Kidney (tissue), 14 donors: ENCODE data around the gene CLEC3B. TPM values are rescaled to one million over a fixed set of nuclear protein-coding genes. Genes with fewer than 3 reads are reported as not detected.
"Not testable (repeated sequence)": the region's sequence is repeated elsewhere in the genome, so short reads cannot be mapped to it uniquely, and the experiment has no call there.

ENCODE experiments used
- DNase-seq, 5 donors: peaks; one replicate each; pipeline ENCODE4 v3.0.0-alpha.2; 2013 to 2020
- FAIRE-seq: peaks from 2 replicates; lab custom pipeline; 2012; peaks lifted over from hg19 to GRCh38; lab: Jason Lieb, UNC
- H3K27ac ChIP-seq, 2 donors: one replicate each; pipeline ENCODE4 v1.7.0; 2013; ENCODE audit warnings: low read depth in 2 of 2, low read length in 2 of 2, inconsistent platforms in 1 of 2
- H3K27me3 ChIP-seq: one replicate; pipeline ENCODE4 v1.7.1; 2013; ENCODE audit warnings: low read length, inconsistent platforms; ENCODE audit not compliant: control insufficient read depth, insufficient read depth
- H3K36me3 ChIP-seq, 3 donors: one replicate each; pipeline versions ENCODE4 v1.7.0 to v1.7.1; 2013; ENCODE audit warnings: low read length in 3 of 3, control low read depth in 1 of 3, inconsistent platforms in 1 of 3; ENCODE audit not compliant: insufficient read depth in 3 of 3, control insufficient read depth in 2 of 3
- H3K4me1 ChIP-seq, 3 donors: one replicate each; pipeline versions ENCODE4 v1.7.0 to v1.7.1; 2013; ENCODE audit warnings: low read length in 3 of 3, inconsistent platforms in 1 of 3, low read depth in 1 of 3; ENCODE audit not compliant: control insufficient read depth in 2 of 3, insufficient read depth in 2 of 3
- H3K4me3 ChIP-seq, 3 donors: one replicate each; pipeline versions ENCODE4 v1.7.0 to v1.8.1; 2013; ENCODE audit warnings: low read length in 3 of 3, control low read depth in 1 of 3, inconsistent platforms in 1 of 3
- H3K9ac ChIP-seq, 3 donors: one replicate each; pipeline versions ENCODE4 v1.7.0 to v1.7.1; 2013; ENCODE audit warnings: low read length in 3 of 3, control low read depth in 1 of 3, inconsistent platforms in 1 of 3
- H3K9me3 ChIP-seq, 3 donors: one replicate each; pipeline versions ENCODE4 v1.7.0 to v1.7.1; 2013; ENCODE audit warnings: low read length in 3 of 3, control low read depth in 1 of 3, inconsistent platforms in 1 of 3; ENCODE audit not compliant: control insufficient read depth in 2 of 3, insufficient read depth in 1 of 3
- CTCF ChIP-seq: IDR thresholded peaks from 3 replicates; pipeline ENCODE4 v1.5.1; 2012; ENCODE audit warnings: mild to moderate bottlenecking, moderate library complexity, borderline replicate concordance; ENCODE audit not compliant: insufficient read depth; ENCODE audit errors: extremely low read depth
- intact Hi-C: fragments of 100-400 bp; cut with DNase I; formaldehyde crosslinking; loops from one replicate; pipeline ENCODE4 v1.11.1; 2022
- polyA plus RNA-seq: library from polyadenylated mRNA; stranded (reverse); fragments of 350-450 nt; fragmentation: Illumina TruSeq; extraction: RNeasy Lipid Tissue Mini Kit (QIAGEN cat#74804); gene quantifications from one replicate; pipeline ENCODE4 v1.2.3, GENCODE V29; 2014; ENCODE audit warnings: low read depth, low replicate concordance; ENCODE audit not compliant: insufficient read depth
- total RNA-seq: library from RNA; stranded (reverse); fragmentation: NEBNext Ultra II Directional; extraction: Animal tissue kit (Norgen Biotek cat#: 25700); gene quantifications from one replicate; pipeline ENCODE4 v1.2.1, GENCODE V29; 2021
- donor health status: control.
- donor health status: control.
- donor health status: control.
- donor health status: control.
- donor health status: control.
- donor health status: DM: yes; HTN: yes; CAD: no.
- donor health status: Normal renal cell carcinoma (clear cell type).

CLEC3B gene
- total and polyA plus RNA-seq, 2 donors from 2014 or later: 45.3 to 284 TPM

GRCh38 chr3:45075821-45076625 lies 49.9 kb downstream of the CLEC3B start:
- FAIRE-seq (no peak), DNase-seq (no peak)
- Histone ChIP-seq H3K9me3 (peaks cover 0 to 3% (median 0%) of the 10 kb centered on the region in 3 donors), H3K27me3 (no peaks in the 10 kb centered on the region), H3K4me1 (no peaks in the 10 kb centered on the region), H3K27ac (no peak overlapping the region), H3K4me3 (no peak overlapping the region), H3K36me3 (no peaks in the 10 kb centered on the region), H3K9ac (no peak overlapping the region)
- intact Hi-C loops: no loop called here
- TF ChIP-seq CTCF: no peak

GRCh38 chr3:45078256-45078655 lies 52.2 kb downstream of the CLEC3B start:
- H3K4me3 ChIP-seq, H3K4me1 ChIP-seq, H3K9ac ChIP-seq, DNase-seq, FAIRE-seq, H3K27me3 ChIP-seq, H3K27ac ChIP-seq, intact Hi-C loops, H3K36me3 ChIP-seq, H3K9me3 ChIP-seq: not testable (repeated sequence)

GRCh38 chr3:45078910-45079522 lies 52.9 kb downstream of the CLEC3B start:
- Histone ChIP-seq H3K4me3 (no peak overlapping the region), H3K27ac (no peak overlapping the region), H3K9ac (no peak overlapping the region), H3K9me3 (no peaks in the 10 kb centered on the region), H3K27me3 (no peaks in the 10 kb centered on the region), H3K4me1 (no peaks in the 10 kb centered on the region), H3K36me3 (no peaks in the 10 kb centered on the region)
- no peak for TF ChIP-seq CTCF
- FAIRE-seq: no peak
- DNase-seq: no peak
- intact Hi-C loops: no loop called here

- H3K27ac ChIP-seq: no peak overlapping the region
- DNase-seq: no peak
- no peaks in the 10 kb centered on the region for H3K9me3 ChIP-seq
- no peak overlapping the region for H3K9ac ChIP-seq
- H3K4me3 ChIP-seq: no peak overlapping the region
- no peaks in the 10 kb centered on the region for H3K4me1 ChIP-seq
- no peaks in the 10 kb centered on the region for H3K36me3 ChIP-seq
- H3K27me3 ChIP-seq: no peaks in the 10 kb centered on the region
- TF ChIP-seq CTCF: no peak
- intact Hi-C loops: no loop called here
- FAIRE-seq: no peak
Observed at GRCh38 chr3:45079715-45080114, 53.6 kb downstream of the CLEC3B start.
